Bronchial epithelial cell (primary cell): ENCODE data around the gene ORC3. TPM values are rescaled to one million over a fixed set of nuclear protein-coding genes. Genes with fewer than 3 reads are reported as not detected.

Source experiments
- DNase-seq: peaks from one replicate; pipeline ENCODE4 v3.0.0-alpha.2; 2010; ENCODE audit warnings: low read depth
- FAIRE-seq: peaks from 2 replicates; lab custom pipeline; 2011; peaks lifted over from hg19 to GRCh38; lab: Jason Lieb, UNC
- H3K27me3 ChIP-seq: 2 replicates; pipeline ENCODE4 v1.5.1; 2011; ENCODE audit warnings: low read length; ENCODE audit not compliant: control insufficient read depth, insufficient read depth
- H3K36me3 ChIP-seq: 2 replicates; pipeline ENCODE4 v1.5.1; 2011; ENCODE audit warnings: low read length; ENCODE audit not compliant: control insufficient read depth, insufficient read depth
- H3K4me3 ChIP-seq: 2 replicates; pipeline ENCODE4 v1.5.1; 2011; ENCODE audit warnings: mild to moderate bottlenecking, low read depth, low read length, control low read depth
- total RNA-seq: library from RNA; depleted of rRNA; stranded (reverse); fragments of >200 nt; gene quantifications from 2 replicates; pipeline ENCODE4 v1.2.1, GENCODE V29; 2014
- TF ChIP-seq, protein P1 (sequence below): IDR thresholded peaks from 2 replicates; pipeline ENCODE4 v1.5.1; 2011; ENCODE audit warnings: mild to moderate bottlenecking, moderate library complexity, low read length, control low read depth, inconsistent platforms; ENCODE audit not compliant: insufficient read depth, severe bottlenecking

The ORC3 gene
- total RNA-seq, 1 donor from 2014 or later, result 11.1 TPM

DNA sequence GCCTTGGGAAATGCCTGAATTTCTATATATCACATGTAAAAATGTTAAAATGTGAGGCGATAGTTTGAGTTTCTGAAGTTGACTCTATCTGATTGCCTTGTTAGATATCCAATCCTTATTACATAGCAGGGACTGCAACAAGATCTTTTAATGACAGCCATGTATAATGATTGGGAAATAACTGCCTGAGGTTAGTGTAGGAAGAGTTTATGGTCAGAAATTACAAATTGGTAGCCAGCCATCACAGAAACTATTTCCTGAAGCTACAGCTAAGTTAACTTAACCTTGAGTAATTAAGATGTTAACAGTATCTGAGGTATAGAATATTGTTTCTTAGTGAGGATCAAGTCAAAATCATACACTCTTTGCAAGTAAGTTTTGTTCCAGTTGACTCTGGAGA lies 71.1 kb downstream of the ORC3 start:
- DNase-seq (no peak), FAIRE-seq (no peak)
- TF ChIP-seq, protein P1, sequence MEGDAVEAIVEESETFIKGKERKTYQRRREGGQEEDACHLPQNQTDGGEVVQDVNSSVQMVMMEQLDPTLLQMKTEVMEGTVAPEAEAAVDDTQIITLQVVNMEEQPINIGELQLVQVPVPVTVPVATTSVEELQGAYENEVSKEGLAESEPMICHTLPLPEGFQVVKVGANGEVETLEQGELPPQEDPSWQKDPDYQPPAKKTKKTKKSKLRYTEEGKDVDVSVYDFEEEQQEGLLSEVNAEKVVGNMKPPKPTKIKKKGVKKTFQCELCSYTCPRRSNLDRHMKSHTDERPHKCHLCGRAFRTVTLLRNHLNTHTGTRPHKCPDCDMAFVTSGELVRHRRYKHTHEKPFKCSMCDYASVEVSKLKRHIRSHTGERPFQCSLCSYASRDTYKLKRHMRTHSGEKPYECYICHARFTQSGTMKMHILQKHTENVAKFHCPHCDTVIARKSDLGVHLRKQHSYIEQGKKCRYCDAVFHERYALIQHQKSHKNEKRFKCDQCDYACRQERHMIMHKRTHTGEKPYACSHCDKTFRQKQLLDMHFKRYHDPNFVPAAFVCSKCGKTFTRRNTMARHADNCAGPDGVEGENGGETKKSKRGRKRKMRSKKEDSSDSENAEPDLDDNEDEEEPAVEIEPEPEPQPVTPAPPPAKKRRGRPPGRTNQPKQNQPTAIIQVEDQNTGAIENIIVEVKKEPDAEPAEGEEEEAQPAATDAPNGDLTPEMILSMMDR, result no peak
- Histone ChIP-seq H3K27me3 (no peaks in the 10 kb centered on the region), H3K36me3 (peaks cover 5% of the 10 kb centered on the region), H3K4me3 (no peak overlapping the region)

DNA sequence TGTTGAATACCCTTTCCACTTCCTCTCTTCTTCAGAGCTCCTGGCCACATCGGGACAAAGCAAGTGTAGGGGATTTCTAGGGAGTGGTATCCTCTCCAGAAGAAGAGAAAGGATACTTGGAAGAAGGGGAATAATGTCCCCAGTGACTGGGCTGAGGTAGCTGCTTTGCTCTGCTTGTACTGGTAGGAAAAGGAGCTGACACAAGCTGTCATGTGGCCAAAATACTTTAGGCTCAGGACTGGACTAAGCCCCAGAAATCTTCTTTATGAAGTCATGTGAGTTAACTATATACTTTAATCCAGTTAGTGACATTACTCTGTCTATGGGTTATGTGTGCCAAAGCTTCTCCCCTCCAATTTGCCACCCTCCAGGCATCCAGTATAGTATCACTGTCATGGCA lies 71.6 kb downstream of the ORC3 start:
- no peak for DNase-seq
- H3K4me3 ChIP-seq, result no peak overlapping the region
- TF ChIP-seq, protein P1, result no peak
- H3K36me3 ChIP-seq, result peaks cover 5% of the 10 kb centered on the region
- no peak for FAIRE-seq
- no peaks in the 10 kb centered on the region for H3K27me3 ChIP-seq

DNA sequence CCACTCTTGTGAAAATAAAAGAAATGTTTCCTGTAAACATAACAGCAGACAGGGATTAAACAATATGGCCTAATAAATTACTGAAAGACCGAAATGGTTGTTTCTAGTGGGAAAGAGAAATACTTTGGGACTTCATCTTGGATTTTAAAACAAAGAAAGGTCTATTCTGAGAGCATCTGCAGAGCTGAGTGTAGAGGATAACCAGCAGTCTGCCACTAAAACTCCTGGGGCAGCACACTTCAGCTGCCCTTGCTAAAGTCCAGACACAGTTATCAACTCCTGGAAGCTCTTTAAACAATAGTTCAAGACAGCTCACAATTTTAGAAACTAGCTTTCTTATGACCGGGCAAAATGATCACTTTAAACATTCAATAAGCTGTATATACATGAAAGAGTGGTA lies 73.5 kb downstream of the ORC3 start:
- no peak for FAIRE-seq
- no peak for DNase-seq

DNA sequence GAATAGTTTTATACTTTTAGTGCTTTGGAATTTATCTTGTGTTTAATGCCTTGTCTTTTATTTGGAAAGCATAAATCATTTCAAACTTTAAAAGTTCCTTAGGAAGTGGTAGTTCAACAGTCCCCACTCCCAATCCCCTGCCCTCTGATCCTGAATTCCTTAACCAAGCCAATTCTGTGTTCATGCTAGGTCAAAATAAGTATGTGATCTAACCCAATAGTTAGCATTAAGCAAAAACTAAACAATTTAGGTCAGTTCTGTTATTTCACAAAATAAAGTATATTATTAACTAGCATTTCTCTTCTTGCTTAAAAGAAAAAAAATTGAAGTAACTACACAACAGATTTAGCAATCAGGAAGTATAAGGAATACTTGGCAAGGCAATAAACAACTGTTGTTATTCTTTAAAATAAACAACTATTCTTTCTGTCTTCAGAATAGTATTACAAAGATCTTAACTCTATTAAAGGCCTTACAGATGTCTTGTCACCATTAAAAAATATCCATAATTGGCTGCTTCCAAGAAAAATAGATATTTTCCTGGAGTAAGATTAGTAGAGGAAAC lies 75.1 kb downstream of the ORC3 start:
- no peak for DNase-seq
- TF ChIP-seq, protein P1, result no peak
- no peaks in the 10 kb centered on the region for H3K27me3 ChIP-seq
- FAIRE-seq, result no peak
- no peak overlapping the region for H3K4me3 ChIP-seq
- H3K36me3 ChIP-seq, result peaks cover 1% of the 10 kb centered on the region

More for the DNA sequence above, 73.5 kb downstream of the ORC3 start:
- TF ChIP-seq, protein P1, result no peak
- Histone ChIP-seq H3K36me3 (peaks cover 1% of the 10 kb centered on the region), H3K27me3 (no peaks in the 10 kb centered on the region), H3K4me3 (no peak overlapping the region)

DNA sequence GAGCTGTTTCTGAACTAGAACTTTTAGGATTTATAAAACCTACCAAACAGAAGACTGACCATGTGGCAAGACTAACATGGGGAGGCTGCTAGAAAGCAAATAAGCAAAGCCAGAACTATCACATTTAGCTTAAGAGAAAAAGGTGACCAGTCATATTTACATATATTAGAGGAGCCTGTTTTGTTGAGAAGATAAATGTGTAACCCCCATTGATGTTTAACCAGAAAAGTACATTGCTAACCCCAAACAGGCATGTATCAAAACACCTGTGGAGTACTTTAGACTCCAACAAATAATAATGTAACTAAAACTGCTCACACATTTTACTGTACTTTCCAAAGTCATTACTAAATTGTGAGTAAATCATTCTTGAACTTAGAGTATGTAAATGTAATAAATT lies 77.1 kb downstream of the ORC3 start:
- H3K36me3 ChIP-seq, result peaks cover 1% of the 10 kb centered on the region

More for the DNA sequence above, 77.1 kb downstream of the ORC3 start:
- H3K4me3 ChIP-seq, result no peak overlapping the region
- no peak for FAIRE-seq
- no peaks in the 10 kb centered on the region for H3K27me3 ChIP-seq
- DNase-seq, result no peak
- TF ChIP-seq, protein P1, result no peak
